Neural cell (in vitro differentiated cells): ENCODE data around the gene TGFBRAP1.

Source experiments
- CTCF ChIP-seq: fragments of 450-650 bp; IDR thresholded peaks from 2 replicates; pipeline ENCODE4 v1.5.1; 2014; ENCODE audit warnings: antibody characterized with exemption, mild to moderate bottlenecking, moderate library complexity; ENCODE audit not compliant: poor library complexity, severe bottlenecking
- EP300 ChIP-seq: fragments of 450-650 bp; conservative IDR thresholded peaks from 2 replicates; pipeline ENCODE4 v1.6.1; 2014; ENCODE audit warnings: antibody characterized with exemption, mild to moderate bottlenecking, moderate library complexity; ENCODE audit not compliant: poor library complexity, severe bottlenecking
- MXI1 ChIP-seq: fragments of 450-650 bp; conservative IDR thresholded peaks from 2 replicates; pipeline ENCODE4 v1.6.1; 2014; ENCODE audit warnings: antibody characterized with exemption, mild to moderate bottlenecking; ENCODE audit not compliant: poor library complexity, severe bottlenecking
- POLR2AphosphoS5 ChIP-seq: IDR thresholded peaks from 2 replicates; pipeline ENCODE4 v1.6.1; 2012
- RAD21 ChIP-seq: fragments of 450-650 bp; conservative IDR thresholded peaks from 2 replicates; pipeline ENCODE4 v1.6.1; 2014; ENCODE audit warnings: antibody characterized with exemption, mild to moderate bottlenecking, moderate library complexity
- REST ChIP-seq: IDR thresholded peaks from 2 replicates; pipeline ENCODE4 v1.6.1; 2012; ENCODE audit warnings: borderline replicate concordance
- TAF1 ChIP-seq: IDR thresholded peaks from 2 replicates; pipeline ENCODE4 v1.6.1; 2012; ENCODE audit warnings: low read depth

- no peak for TF ChIP-seq CTCF
- no peak for TF ChIP-seq RAD21
- TF ChIP-seq REST: no peak
- no peak for TF ChIP-seq POLR2AphosphoS5
- TF ChIP-seq TAF1: no peak
- TF ChIP-seq EP300: no peak
- no peak for TF ChIP-seq MXI1
These were observed 6.4 kb downstream of the TGFBRAP1 start for GRCh38 chr2:105323111-105323510.
